Gastrocnemius medialis (tissue), 4 donors: ENCODE results near the gene CMTM7.
"Not testable (repeated sequence)": the region's sequence is repeated elsewhere in the genome, so short reads cannot be mapped to it uniquely, and the experiment has no call there.

Source experiments
- POLR2A ChIP-seq, 2 donors: fragments of 450-650 bp; IDR thresholded peaks; one replicate each; pipeline ENCODE4 v1.6.1; 2017; ENCODE audit warnings: antibody characterized with exemption in 2 of 2, mild to moderate bottlenecking in 2 of 2, moderate library complexity in 2 of 2
- TF ChIP-seq, protein P1 (sequence below), 5 experiments: fragments of 450-650 bp in 3 of 5; fragments of 200-600 bp in 2 of 5; sonication (generic) in 2 of 5; IDR thresholded peaks in 4 of 5; conservative IDR thresholded peaks in 1 of 5; 1 replicate in 4 of 5; 2 replicates in 1 of 5; pipeline ENCODE4 v1.5.1; 2016 to 2019; ENCODE audit warnings: antibody characterized with exemption in 5 of 5, mild to moderate bottlenecking in 3 of 5, moderate library complexity in 3 of 5

DNA sequence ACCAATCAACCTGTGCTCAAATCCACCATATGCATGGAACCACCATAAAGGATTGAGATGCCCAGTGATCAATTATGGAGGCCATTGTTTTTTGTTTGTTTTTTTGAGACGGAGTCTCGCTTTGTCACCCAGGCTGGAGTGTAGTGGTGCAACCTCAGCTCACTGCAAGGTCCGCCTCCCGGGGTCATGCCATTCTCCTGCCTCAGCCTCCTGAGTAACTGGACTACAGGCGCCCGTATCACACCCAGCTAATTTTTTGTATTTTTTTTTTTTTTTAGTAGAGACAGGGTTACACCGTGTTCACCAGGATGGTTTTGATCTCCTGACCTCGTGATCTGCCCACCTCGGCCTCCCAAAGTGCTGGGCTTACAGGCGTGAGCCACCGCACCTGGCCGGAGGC lies 80.5 kb downstream of the CMTM7 start:
- TF ChIP-seq, protein P1, sequence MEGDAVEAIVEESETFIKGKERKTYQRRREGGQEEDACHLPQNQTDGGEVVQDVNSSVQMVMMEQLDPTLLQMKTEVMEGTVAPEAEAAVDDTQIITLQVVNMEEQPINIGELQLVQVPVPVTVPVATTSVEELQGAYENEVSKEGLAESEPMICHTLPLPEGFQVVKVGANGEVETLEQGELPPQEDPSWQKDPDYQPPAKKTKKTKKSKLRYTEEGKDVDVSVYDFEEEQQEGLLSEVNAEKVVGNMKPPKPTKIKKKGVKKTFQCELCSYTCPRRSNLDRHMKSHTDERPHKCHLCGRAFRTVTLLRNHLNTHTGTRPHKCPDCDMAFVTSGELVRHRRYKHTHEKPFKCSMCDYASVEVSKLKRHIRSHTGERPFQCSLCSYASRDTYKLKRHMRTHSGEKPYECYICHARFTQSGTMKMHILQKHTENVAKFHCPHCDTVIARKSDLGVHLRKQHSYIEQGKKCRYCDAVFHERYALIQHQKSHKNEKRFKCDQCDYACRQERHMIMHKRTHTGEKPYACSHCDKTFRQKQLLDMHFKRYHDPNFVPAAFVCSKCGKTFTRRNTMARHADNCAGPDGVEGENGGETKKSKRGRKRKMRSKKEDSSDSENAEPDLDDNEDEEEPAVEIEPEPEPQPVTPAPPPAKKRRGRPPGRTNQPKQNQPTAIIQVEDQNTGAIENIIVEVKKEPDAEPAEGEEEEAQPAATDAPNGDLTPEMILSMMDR (IDR thresholded peaks at IDR 0.05 in 4 of 5, conservative IDR thresholded peaks at IDR 0.05 in 1 of 5), result not testable (repeated sequence)
- TF ChIP-seq POLR2A (IDR thresholded peaks at IDR 0.05), result not testable (repeated sequence)
